K562 (cell line): ENCODE data around the gene ADRM1. TPM values are rescaled to one million over a fixed set of nuclear protein-coding genes. Genes with fewer than 3 reads are reported as not detected.
A peak's percentile ranks its signal among the peaks of the same experiment; 100 is the strongest.

Source experiments
- AFF4 ChIP-seq: sonication (generic); formaldehyde crosslinking; IDR thresholded peaks from 2 replicates; pipeline ENCODE4 v1.8.0; 2023; ENCODE audit warnings: mild to moderate bottlenecking, missing genetic modification reagents
- ARNT ChIP-seq, 2 experiments: fragments of 450-650 bp; IDR thresholded peaks; 2 replicates each; pipeline ENCODE4 v1.6.1; 2016; ENCODE audit warnings: mild to moderate bottlenecking in 1 of 2
- CBFA2T3 ChIP-seq: fragments of 450-650 bp; IDR thresholded peaks from 2 replicates; pipeline ENCODE4 v1.6.1; 2017
- JUN ChIP-seq, 2 experiments: sonication (generic) in 1 of 2; formaldehyde crosslinking in 1 of 2; IDR thresholded peaks; 2 replicates each; pipeline versions ENCODE4 v1.6.1 to v1.8.0; 2012 to 2022; ENCODE audit warnings: borderline replicate concordance in 2 of 2, mild to moderate bottlenecking in 2 of 2, improper control_type of control experiment in 1 of 2, low read depth in 1 of 2, low read length in 1 of 2, missing genetic modification reagents in 1 of 2
- RAD21 ChIP-seq, 2 experiments: fragments of 250-450 bp in 1 of 2; fragments of 450-650 bp in 1 of 2; sonication (Bioruptor Pico) in 1 of 2; formaldehyde crosslinking in 1 of 2; IDR thresholded peaks in 1 of 2; conservative IDR thresholded peaks in 1 of 2; 2 replicates each; pipeline versions ENCODE4 v1.4.0 to v1.8.0; 2020 to 2022; ENCODE audit warnings: mild to moderate bottlenecking in 2 of 2, moderate library complexity in 1 of 2
- SMAD1 ChIP-seq: fragments of 150-350 bp; IDR thresholded peaks from 2 replicates; pipeline ENCODE4 v1.6.1; 2014; ENCODE audit warnings: low read length, low read depth; ENCODE audit not compliant: partially characterized antibody
- SMARCA5 ChIP-seq: fragments of 450-650 bp; IDR thresholded peaks from 2 replicates; pipeline ENCODE4 v1.6.1; 2016
- SMARCC2 ChIP-seq: fragments of 450-650 bp; IDR thresholded peaks from 2 replicates; pipeline ENCODE4 v1.6.1; 2017; ENCODE audit warnings: antibody characterized with exemption, moderate library complexity, mild to moderate bottlenecking, low read depth
- ZBTB11 ChIP-seq, 3 experiments: fragments of 200-800 bp in 1 of 3; fragments of 250-450 bp in 1 of 3; fragments of 450-650 bp in 1 of 3; sonication (Bioruptor Pico) in 1 of 3; sonication (Bioruptor generic) in 1 of 3; formaldehyde crosslinking in 1 of 3; IDR thresholded peaks; 2 replicates each; pipeline versions ENCODE4 v1.6.1 to v1.8.0; 2016 to 2022; ENCODE audit warnings: mild to moderate bottlenecking in 2 of 3, missing genetic modification characterization in 2 of 3, missing compliant biosample characterization in 1 of 3, moderate library complexity in 1 of 3
- ZBTB8A ChIP-seq: fragments of 450-650 bp; IDR thresholded peaks from 2 replicates; pipeline ENCODE4 v1.6.1; 2018; ENCODE audit warnings: mild to moderate bottlenecking, moderate library complexity; ENCODE audit not compliant: partially characterized antibody
- ZMIZ1 ChIP-seq, 2 experiments: fragments of 150-350 bp in 1 of 2; IDR thresholded peaks; 2 replicates each; pipeline ENCODE4 v1.6.1; 2012 to 2016; ENCODE audit warnings: low read depth in 2 of 2, low read length in 2 of 2, mild to moderate bottlenecking in 1 of 2, moderate library complexity in 1 of 2
- ZNF175 ChIP-seq: fragments of 200-800 bp; sonication (Bioruptor generic); IDR thresholded peaks from 2 replicates; pipeline ENCODE4 v1.6.1; 2016; ENCODE audit warnings: low read depth, mild to moderate bottlenecking, missing genetic modification characterization, missing compliant biosample characterization
- ZNF239 ChIP-seq: fragments of 250-450 bp; sonication (Bioruptor Pico); IDR thresholded peaks from 2 replicates; pipeline ENCODE4 v1.4.0; 2020; ENCODE audit warnings: mild to moderate bottlenecking
- ZNF644 ChIP-seq: fragments of 200-800 bp; sonication (Bioruptor generic); IDR thresholded peaks from 2 replicates; pipeline ENCODE4 v1.6.1; 2016; ENCODE audit warnings: low read depth, missing genetic modification characterization, missing compliant biosample characterization
- polyA plus RNA-seq, 8 experiments: library from polyadenylated mRNA; depleted of rRNA in 4 of 8; stranded (reverse) in 5 of 8; unstranded in 3 of 8; fragments of >200 nt; fragmentation: Nextera tagmentation in 2 of 8; fragmentation: Illumina TruSeq in 1 of 8; extraction: Ambion mirVana in 2 of 8; extraction: Trizol in 1 of 8; gene quantifications; 2 replicates each; pipeline versions ENCODE4 v1.2.1 to v1.2.3, GENCODE V29; 2011 to 2014; ENCODE audit warnings: inconsistent platforms in 1 of 8, missing spikeins in 1 of 8
- total RNA-seq, 7 experiments: library from RNA; depleted of rRNA in 6 of 7; stranded (reverse); fragments of >200 nt in 6 of 7; fragmentation: Illumina TruSeq in 2 of 7; extraction: Trizol in 2 of 7; gene quantifications; 2 replicates each; pipeline versions ENCODE4 v1.2.1 to v1.2.3, GENCODE V29; 2011 to 2021; ENCODE audit warnings: low replicate concordance in 1 of 7

The ADRM1 gene
- total and polyA plus RNA-seq, 9 of the 15 experiments (the other 6 are each of a cell fraction or from before 2014, with no cell fraction given) = 5.0 to 223 (median 67.4) TPM

- TF ChIP-seq ZMIZ1 (IDR thresholded peaks at IDR 0.05; ENCODE audit: low read depth in 2 of 2, low read length in 2 of 2) = no peak
- no peak for TF ChIP-seq ZNF175 (CRISPR knock-in tag)
- no peak for TF ChIP-seq ZNF644 (tag)
- TF ChIP-seq SMAD1 = peak; percentile 20
- TF ChIP-seq SMARCA5 = no peak
- TF ChIP-seq ZNF239 (CRISPR knock-in tag) = no peak
- no peak for TF ChIP-seq CBFA2T3
- TF ChIP-seq ARNT (IDR thresholded peaks at IDR 0.05) = no peak
- no peak for TF ChIP-seq AFF4 (CRISPR knock-in tag)
- TF ChIP-seq RAD21 (CRISPR knock-in tag; conservative IDR thresholded peaks at IDR 0.05 in 1 of 2, IDR thresholded peaks at IDR 0.05 in 1 of 2) = peak; percentile 19 to 40; a peak in 2 of 4 replicates
- peak in 2 of 3 experiments; percentile 73 to 78; a peak in 5 of 6 replicates for TF ChIP-seq ZBTB11 (CRISPR knock-in tag; IDR thresholded peaks at IDR 0.05)
- no peak for TF ChIP-seq SMARCC2
- no peak for TF ChIP-seq ZBTB8A
- peak; percentile 42; the same call in 1 of the 2 replicates for TF ChIP-seq JUN (IDR thresholded peaks at IDR 0.05; ENCODE audit: borderline replicate concordance, low read depth, low read length)
- no peak for TF ChIP-seq JUN (CRISPR knock-in tag; IDR thresholded peaks at IDR 0.05; ENCODE audit: borderline replicate concordance)
These were observed at the start of gene ADRM1 (continued) for GRCh38 chr20:62302341-62303061.
